ENCODE data around the gene GPR35.

The GPR35 gene

DNA sequence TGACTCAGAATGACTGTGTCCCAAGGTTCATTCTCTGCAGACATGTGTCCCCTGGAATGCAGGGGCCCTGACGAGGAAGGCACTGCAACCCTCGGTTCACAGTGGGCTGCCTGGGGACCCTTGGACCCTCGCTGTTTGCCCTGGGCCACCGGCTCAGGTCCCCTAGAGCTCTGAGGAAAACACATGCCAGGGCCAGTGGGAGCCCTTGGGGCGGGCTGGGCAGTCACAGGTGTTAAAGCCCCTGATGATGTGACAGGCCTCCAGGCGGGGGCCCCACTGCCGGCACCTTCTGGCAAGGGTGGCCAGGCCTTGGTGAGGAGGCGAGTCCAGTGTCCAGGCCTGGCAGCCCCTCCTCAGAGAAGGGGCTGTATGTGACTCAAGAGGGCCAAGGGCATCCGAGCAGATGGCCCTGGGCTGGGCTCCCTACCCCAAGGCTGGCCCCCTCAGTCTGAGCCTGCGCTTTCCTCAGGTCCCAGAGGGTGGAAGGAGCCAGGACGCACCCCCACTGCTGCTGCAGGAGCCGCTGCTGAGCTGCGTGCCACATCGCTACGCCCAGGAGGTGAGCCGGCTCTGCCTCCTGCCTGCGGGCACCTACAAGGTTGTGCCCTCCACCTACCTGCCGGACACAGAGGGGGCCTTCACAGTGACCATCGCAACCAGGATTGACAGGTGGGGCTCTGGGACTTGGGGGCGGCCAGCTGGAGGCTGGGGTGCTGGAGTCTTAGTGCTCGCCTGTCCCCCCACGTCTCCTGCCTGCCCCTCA lies 27.7 kb upstream of the GPR35 start:
- ATAC-seq (ENCODE audit: insufficient read depth, low read depth): no peak; the same call in 2 of the 3 replicates
- Histone ChIP-seq H3K36me3 (ENCODE audit: insufficient read depth, low read length) (peaks cover 68% of the 10 kb centered on the region), H3K27ac (ENCODE audit: low read length) (no peak overlapping the region), H3K9ac (ENCODE audit: low read depth, low read length) (no peak overlapping the region), H3K4me1 (ENCODE audit: insufficient read depth, low read length) (no peaks in the 10 kb centered on the region), H3K4me3 (ENCODE audit: low read depth in 1 of 2, low read length in 2 of 2) (no peak overlapping the region), H3K4me2 (ENCODE audit: insufficient read depth, low read length) (no peak overlapping the region), H2AFZ (ENCODE audit: low read depth, low read length) (no peak overlapping the region), H3K9me3 (ENCODE audit: insufficient read depth, low read length, severe bottlenecking) (no peaks in the 10 kb centered on the region), H3K27me3 (ENCODE audit: insufficient read depth, low read length, poor library complexity) (no peaks in the 10 kb centered on the region), H4K20me1 (ENCODE audit: insufficient read depth, low read length) (peaks cover 60% of the 10 kb centered on the region), H3K79me2 (ENCODE audit: insufficient read depth, low read length) (peaks cover 19% of the 10 kb centered on the region)
- DNase-seq: no peak
- no peak for TF ChIP-seq EZH2 (IDR thresholded peaks at IDR 0.05; ENCODE audit: borderline replicate concordance, low read depth, low read length, severe bottlenecking)
- TF ChIP-seq, protein P1, sequence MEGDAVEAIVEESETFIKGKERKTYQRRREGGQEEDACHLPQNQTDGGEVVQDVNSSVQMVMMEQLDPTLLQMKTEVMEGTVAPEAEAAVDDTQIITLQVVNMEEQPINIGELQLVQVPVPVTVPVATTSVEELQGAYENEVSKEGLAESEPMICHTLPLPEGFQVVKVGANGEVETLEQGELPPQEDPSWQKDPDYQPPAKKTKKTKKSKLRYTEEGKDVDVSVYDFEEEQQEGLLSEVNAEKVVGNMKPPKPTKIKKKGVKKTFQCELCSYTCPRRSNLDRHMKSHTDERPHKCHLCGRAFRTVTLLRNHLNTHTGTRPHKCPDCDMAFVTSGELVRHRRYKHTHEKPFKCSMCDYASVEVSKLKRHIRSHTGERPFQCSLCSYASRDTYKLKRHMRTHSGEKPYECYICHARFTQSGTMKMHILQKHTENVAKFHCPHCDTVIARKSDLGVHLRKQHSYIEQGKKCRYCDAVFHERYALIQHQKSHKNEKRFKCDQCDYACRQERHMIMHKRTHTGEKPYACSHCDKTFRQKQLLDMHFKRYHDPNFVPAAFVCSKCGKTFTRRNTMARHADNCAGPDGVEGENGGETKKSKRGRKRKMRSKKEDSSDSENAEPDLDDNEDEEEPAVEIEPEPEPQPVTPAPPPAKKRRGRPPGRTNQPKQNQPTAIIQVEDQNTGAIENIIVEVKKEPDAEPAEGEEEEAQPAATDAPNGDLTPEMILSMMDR (IDR thresholded peaks at IDR 0.05; ENCODE audit: borderline replicate concordance, extremely low read depth, low read length, poor library complexity, severe bottlenecking): no peak

DNA sequence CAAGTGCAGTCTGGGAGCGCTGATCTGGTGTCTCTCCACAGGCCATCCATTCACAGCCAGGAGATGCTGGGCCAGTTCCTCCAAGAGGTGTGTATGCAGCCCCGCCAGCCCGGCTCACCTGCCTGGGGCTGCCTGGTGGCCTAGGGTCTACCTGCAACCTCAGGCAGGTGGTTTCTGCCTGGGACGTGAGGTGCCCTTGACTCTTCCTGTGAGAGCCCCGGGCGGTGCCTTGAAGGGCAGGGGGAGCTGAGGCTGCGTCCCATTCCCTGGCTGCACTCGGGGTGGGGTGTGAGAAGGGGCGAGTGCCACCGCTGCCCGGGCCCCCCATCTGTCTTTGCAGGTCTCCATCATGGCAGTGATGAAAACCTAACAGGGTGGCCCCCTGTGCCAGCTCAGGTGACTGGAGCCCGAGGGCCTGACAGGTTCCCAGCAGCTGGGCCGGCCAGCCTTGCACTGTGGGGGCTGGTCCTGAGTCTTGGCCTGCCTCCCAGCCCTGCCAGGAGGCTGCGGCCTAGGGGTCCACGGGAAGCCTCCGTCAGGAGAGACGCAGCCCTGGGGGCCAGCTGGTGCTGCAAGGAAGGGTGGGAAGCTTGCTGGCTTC lies 26.9 kb upstream of the GPR35 start:
- no peaks in the 10 kb centered on the region for H3K27me3 ChIP-seq (ENCODE audit: insufficient read depth, low read length, poor library complexity)
- ATAC-seq (ENCODE audit: insufficient read depth, low read depth) (no peak), DNase-seq (no peak)
- no peak overlapping the region for H3K27ac ChIP-seq (ENCODE audit: low read length)
- H3K9me3 ChIP-seq (ENCODE audit: insufficient read depth, low read length, severe bottlenecking): no peaks in the 10 kb centered on the region
- no peaks in the 10 kb centered on the region for H3K4me1 ChIP-seq (ENCODE audit: insufficient read depth, low read length)
- TF ChIP-seq EZH2 (IDR thresholded peaks at IDR 0.05; ENCODE audit: borderline replicate concordance, low read depth, low read length, severe bottlenecking): no peak
- TF ChIP-seq, protein P1 (IDR thresholded peaks at IDR 0.05; ENCODE audit: borderline replicate concordance, extremely low read depth, low read length, poor library complexity, severe bottlenecking): no peak
- H3K36me3 ChIP-seq (ENCODE audit: insufficient read depth, low read length): peaks cover 61% of the 10 kb centered on the region
- H4K20me1 ChIP-seq (ENCODE audit: insufficient read depth, low read length): peaks cover 52% of the 10 kb centered on the region
- no peak overlapping the region for H3K4me2 ChIP-seq (ENCODE audit: insufficient read depth, low read length)
- no peak overlapping the region for H3K4me3 ChIP-seq (ENCODE audit: low read depth in 1 of 2, low read length in 2 of 2)
- H3K79me2 ChIP-seq (ENCODE audit: insufficient read depth, low read length): peaks cover 11% of the 10 kb centered on the region
- no peak overlapping the region for H3K9ac ChIP-seq (ENCODE audit: low read depth, low read length)
- H2AFZ ChIP-seq (ENCODE audit: low read depth, low read length): no peak overlapping the region

DNA sequence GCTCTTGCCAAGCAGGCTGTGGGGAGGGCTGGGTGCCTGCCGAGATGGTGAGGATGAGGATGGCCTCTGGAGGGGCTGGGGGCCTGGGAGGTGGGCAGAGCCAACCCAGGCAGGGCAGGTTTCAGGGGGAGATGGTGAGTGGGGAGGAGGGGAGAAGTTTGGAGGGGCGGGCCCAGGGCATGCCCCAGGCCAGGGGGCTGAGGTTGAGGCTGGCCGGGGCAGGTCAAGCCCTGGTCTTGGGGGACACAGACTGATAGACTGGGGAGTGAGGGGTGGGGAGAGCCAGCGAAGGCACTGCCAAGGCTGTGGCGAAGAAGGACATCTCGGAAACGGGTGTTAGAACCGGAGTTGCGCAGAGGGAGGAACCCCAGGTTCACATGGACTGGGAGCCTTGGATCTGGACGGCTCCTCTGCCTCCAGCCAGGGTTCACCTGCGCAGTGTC lies 26.1 kb upstream of the GPR35 start:
- no peak overlapping the region for H3K4me3 ChIP-seq (ENCODE audit: low read depth in 1 of 2, low read length in 2 of 2)
- H3K4me2 ChIP-seq (ENCODE audit: insufficient read depth, low read length): no peak overlapping the region
- H3K36me3 ChIP-seq (ENCODE audit: insufficient read depth, low read length): peaks cover 54% of the 10 kb centered on the region
- H2AFZ ChIP-seq (ENCODE audit: low read depth, low read length): no peak overlapping the region
- no peak overlapping the region for H3K9ac ChIP-seq (ENCODE audit: low read depth, low read length)
- H3K27me3 ChIP-seq (ENCODE audit: insufficient read depth, low read length, poor library complexity): no peaks in the 10 kb centered on the region
- no peaks in the 10 kb centered on the region for H3K4me1 ChIP-seq (ENCODE audit: insufficient read depth, low read length)
- peaks cover 4% of the 10 kb centered on the region; the same call in 1 of the 2 replicates for H3K79me2 ChIP-seq (ENCODE audit: insufficient read depth, low read length)
- no peak overlapping the region for H3K27ac ChIP-seq (ENCODE audit: low read length)
- DNase-seq (no peak), ATAC-seq (ENCODE audit: insufficient read depth, low read depth) (no peak)
- H4K20me1 ChIP-seq (ENCODE audit: insufficient read depth, low read length): peaks cover 44% of the 10 kb centered on the region
- no peak for TF ChIP-seq EZH2 (IDR thresholded peaks at IDR 0.05; ENCODE audit: borderline replicate concordance, low read depth, low read length, severe bottlenecking)
- TF ChIP-seq, protein P1 (IDR thresholded peaks at IDR 0.05; ENCODE audit: borderline replicate concordance, extremely low read depth, low read length, poor library complexity, severe bottlenecking): no peak
- no peaks in the 10 kb centered on the region for H3K9me3 ChIP-seq (ENCODE audit: insufficient read depth, low read length, severe bottlenecking)

Measured in DND-41 (cell line).